GM18505 (cell line): Measurements from ENCODE around the gene EIPR1.
"Not testable (repeated sequence)": the region's sequence is repeated elsewhere in the genome, so short reads cannot be mapped to it uniquely, and the experiment has no call there.

Experiments
- ATAC-seq: cut with Tn5 transposase; IDR thresholded peaks from one replicate; pipeline ENCODE4 v1.9.1; 2021; ENCODE audit not compliant: unreplicated experiment
- POLR2A ChIP-seq: IDR thresholded peaks from 4 replicates; pipeline ENCODE4 v1.6.1; 2011; ENCODE audit warnings: borderline replicate concordance; ENCODE audit not compliant: insufficient read depth, insufficient read length; ENCODE audit errors: extremely low read depth

EIPR1 gene

DNA sequence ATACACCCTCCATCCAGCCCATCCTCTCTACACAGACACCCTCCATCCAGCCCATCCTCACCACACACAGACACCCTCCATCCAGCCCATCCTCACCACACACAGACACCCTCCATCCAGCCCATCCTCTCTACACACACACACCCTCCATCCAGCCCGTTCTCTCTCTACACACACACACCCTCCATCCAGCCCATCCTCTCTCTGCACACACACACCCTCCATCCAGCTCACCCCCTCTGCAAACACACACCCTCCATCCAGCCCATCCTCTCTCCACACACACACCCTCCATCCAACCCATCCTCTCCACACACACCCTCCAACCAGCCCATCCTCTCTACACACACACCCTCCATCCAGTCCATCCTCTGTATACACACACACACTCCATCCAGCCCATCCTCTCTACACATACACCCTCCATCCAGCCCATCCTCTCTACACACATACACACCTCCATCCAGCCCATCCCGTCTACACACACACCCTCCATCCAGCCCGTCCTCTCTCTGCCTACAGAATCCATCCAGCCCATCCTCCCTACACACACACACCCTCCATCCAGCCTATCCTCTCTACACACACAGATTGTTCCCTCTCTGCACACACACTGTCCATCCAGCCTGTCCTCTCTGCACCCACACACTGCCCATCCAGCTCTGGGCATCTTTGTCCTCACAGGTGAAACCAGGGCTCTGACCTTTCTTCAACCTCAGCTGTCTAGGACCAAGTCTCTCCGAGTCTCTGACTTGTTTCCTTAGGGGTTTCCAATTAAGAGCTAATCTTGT lies 81.2 kb downstream of the EIPR1 start:
- ATAC-seq, result no peak

DNA sequence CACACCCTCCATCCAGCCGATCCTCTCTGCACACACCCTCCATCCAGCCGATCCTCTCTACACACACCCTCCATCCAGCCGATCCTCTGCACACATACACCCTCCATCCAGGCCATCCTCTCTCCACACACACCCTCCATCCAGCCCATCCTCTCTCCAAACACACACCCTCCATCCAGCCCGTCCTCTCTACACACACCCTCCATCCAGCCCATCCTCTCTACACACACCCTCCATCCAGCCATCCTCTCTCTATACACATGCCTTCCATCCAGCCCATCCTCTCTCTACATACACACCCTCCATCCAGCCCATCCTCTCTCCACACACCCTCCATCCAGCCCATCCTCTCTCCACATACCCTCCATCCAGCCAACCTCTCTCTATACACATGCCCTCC lies 83.1 kb downstream of the EIPR1 start:
- ATAC-seq, result no peak
- no peak for TF ChIP-seq POLR2A

More for the DNA sequence above, 81.2 kb downstream of the EIPR1 start:
- TF ChIP-seq POLR2A, result no peak

DNA sequence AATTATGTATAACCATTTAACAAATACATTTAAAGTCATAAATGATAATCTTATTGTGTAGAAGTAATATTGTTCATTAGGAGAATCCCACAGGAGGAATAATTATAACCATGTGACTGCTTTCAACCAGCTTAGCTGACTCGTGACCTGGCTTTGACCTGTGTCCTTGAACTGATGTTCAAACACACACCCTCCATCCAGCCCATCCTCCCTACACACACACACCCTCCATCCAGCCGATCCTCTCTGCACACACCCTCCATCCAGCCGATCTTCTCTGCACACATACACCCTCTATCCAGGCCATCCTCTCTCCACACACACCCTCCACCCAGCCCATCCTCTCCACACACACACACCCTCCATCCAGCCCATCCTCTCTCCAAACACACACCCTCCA lies 83.5 kb downstream of the EIPR1 start:
- ATAC-seq, result no peak
- no peak for TF ChIP-seq POLR2A

DNA sequence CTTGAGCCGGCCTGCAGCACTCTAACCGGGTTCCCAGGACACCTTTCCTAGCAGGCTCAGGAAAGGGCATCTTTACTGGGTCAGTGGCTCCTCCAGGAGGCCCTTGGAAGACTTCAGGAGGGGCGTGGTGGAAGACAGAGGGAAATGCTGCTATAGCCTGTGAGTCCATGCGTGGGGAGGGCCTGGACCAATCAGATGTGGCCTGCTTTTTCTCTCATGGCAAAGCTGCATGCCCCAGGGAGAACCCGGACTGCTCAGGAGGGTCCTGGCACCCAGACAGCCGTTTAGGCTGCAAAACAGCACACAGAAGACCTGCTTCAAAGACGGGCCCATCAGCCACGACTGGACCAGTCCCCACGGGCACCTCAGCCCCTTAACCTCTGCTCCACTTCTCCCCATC lies 84.4 kb downstream of the EIPR1 start:
- no peak for ATAC-seq
- TF ChIP-seq POLR2A, result no peak

DNA sequence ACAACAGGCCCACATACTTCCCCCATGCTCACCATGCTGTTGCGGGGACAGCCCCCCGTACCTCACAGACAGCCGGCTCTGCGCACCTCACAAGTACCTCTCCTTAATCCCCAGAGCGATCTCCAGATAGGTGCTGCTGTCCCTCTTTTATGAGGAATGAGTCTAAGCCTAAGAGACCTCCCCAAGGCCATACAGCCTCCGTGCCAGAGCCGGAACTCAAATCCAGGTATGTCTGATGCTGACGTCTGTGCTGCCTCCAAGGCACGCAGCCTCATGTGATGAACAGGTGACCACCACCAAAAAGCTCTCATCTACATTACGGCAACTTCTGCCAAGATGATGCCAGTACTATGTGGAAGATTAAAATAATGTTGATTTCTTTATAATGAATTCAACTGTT lies 85.2 kb downstream of the EIPR1 start:
- ATAC-seq, result no peak
- no peak for TF ChIP-seq POLR2A

DNA sequence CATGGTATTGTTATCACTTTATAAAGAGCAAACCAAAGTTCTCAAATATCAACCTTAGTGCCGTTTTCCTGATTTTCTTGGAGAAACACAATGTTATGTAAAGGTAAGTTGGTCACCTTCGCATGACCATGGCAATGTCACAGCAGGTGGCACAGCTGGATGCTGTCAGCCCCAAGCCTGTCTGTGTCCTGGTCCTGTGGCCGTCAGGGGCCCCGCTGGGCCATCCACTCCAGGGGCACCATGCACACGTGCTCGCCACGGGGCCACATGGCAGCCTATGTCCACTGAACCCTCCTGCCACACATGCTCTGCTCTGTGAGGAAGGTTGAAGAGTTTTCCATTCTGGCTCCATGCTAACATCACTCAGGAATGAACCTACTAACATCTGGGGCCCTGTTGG lies 85.9 kb downstream of the EIPR1 start:
- TF ChIP-seq POLR2A, result no peak
- no peak for ATAC-seq

DNA sequence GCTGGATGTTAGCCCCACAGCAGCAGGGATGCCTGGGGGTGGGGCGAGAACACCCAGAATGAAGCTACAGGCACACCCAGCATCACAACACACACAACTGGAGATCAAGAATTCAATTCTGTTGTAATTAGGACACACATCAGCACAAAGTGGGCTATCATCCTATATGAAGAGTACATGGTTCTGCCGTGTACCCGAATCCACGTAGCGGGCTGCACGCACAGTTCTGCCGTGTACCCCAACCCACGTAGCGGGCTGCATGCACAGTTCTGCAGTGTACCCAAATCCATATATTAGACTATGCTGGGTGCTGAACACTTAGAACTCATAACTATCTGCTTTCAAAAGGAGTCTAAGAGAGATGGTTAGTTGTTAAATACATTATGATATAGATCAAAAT lies 86.5 kb downstream of the EIPR1 start:
- TF ChIP-seq POLR2A, result no peak
- ATAC-seq, result no peak

DNA sequence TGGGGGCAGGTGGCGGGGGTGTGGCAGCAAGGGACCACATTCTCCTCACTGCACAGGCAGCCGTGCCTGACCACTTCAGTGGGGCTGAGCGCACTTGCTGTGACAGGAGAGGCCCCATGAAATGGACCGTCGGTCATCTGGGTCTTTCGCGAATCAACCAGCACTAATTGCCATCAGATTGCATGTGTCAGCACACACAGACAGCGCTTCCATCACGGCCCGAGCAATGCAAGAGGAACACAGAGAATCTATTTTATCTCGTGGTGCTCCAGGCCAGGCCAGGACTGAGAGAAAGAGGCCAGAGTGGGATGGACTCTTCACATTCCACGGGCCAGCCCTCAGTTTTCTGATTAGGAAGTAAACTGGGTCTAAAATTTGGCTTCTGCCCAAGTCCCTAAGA lies 87.0 kb downstream of the EIPR1 start:
- no peak for TF ChIP-seq POLR2A
- no peak for ATAC-seq

DNA sequence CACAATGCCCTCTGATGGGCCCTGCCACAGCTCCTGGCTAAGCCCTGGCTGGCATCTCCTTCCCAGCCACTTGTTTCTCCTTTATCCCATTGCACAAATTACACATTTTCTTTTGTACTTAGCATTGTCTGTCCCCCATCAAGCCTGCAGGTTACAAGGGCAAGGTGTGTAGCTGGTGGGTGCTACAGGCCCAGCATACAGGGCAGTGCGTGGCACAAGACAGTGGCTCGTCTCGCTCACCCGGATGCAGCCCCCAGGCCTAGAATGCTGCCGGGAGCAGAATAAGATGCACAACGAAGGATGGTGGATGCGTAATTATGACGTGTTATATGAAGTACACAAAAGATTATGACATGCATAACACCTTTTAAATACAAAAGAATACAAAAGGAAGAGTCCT lies 87.6 kb downstream of the EIPR1 start:
- TF ChIP-seq POLR2A, result no peak
- no peak for ATAC-seq

DNA sequence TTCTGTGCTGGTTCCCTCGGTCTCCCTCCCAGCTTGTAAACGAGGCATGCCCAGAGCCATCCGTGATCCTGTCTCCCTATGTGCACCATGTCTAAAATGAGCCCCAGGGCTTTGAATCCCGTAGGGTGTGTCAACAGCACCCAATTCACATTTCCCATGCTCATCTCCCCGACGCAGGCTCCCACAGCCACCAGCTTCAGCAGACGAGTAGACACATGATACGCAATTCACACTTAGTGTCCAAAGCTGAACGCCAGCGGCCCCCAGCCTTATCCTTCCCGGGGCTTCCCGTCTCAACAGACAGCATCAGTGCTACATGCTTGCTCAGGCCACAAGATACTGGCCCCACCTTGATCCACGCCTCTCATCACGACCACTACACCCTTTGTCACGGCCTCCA lies 88.1 kb downstream of the EIPR1 start:
- TF ChIP-seq POLR2A, result no peak
- no peak for ATAC-seq

DNA sequence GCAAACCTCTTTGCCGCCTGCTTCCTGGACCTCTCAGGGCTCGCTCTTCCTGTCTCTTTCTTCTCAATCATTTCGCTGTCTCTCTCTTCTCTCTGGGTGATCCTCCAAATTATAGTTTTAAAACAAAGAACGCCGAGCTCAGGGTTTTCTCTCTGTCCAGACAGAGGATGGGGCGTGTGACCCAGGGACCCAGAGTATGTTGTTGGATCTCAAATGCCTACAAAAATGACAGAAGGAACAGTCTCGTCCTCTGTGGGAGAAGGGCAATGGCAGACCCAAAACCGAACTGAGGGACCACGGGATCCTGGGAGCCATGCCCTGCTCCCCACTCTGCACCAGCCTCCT lies 88.5 kb downstream of the EIPR1 start:
- TF ChIP-seq POLR2A, result no peak
- ATAC-seq, result no peak

DNA sequence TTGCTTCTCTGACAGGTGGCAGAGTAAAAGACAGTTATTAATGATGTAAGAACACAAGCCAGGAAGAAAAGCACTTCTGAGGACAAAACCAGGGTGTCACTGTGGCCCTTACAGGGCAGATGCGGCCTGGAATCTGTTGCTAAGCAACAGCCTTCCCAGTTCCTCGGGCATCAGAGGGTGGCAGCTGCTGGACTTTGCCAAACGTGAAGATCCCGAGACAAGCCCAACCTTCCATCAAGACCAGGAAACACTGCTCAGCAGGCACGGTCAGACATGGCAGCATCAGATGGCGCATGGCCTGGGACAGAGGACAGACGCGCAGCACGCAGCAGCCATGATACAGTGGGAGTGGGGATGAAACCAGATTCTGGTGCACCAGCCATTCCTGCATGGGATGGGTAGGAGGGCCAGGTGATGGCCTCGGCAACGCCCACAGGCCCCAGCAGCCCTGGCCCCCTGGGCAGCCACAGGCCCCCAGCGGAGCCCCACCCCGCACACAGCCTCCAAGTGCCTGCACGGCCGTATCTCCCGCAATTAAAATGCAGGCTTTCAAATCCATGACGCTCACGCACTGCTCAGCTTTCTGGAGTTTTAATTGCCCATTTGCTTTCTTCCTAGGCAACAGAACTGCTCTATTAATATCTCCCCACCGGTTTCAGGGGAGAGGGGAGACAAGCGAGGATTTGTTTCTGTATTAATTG lies 89.0 kb downstream of the EIPR1 start:
- no peak for TF ChIP-seq POLR2A
- ATAC-seq, result no peak

DNA sequence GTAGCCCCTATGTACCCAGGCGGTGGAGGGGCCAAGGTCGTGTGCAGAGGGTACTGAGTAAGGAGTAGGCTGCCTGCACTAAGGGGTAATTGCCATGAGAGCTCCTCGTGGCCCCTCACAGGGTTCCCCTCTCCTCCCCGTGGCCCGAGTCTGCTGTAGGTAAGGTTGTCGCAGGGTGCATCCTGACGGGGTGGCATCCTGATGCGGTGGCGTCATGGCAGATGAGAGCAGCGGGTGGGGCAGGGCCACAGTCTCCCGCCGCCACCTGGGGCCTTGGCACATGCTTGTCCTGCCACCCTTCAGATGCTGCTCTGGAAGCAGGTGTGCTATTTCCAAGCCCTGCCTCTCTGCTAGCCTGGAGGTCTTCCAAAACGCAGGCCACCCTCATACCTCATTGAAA lies 89.7 kb downstream of the EIPR1 start:
- ATAC-seq, result no peak
- TF ChIP-seq POLR2A, result no peak

DNA sequence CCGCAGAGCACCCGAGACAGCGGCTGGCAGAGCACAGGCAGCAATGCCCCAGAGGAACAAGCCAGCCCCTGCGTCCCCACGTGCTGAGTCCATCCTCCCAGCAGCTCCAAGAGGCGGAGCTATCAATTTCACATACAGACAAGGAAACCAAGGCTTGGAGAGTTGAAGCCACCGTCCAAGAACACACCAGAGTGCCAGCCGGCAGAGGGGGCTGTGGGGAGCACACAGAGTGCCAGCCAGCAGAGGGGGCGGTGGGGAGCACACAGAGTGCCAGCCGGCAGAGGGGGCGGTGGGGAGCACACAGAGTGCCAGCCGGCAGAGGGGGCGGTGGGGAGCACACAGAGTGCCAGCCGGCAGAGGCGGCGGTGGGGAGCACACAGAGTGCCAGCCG lies 91.0 kb downstream of the EIPR1 start:
- not testable (repeated sequence) for ATAC-seq
